GM12878 (cell line): ENCODE measurements around the gene CYP26C1. TPM values are rescaled to one million over a fixed set of nuclear protein-coding genes. Genes with fewer than 3 reads are reported as not detected.

Source experiments
- ATAC-seq: fragments of 200-7000 bp; cut with Tn5 transposase; 3 replicates; pipeline ENCODE4 v1.9.1; 2020; ENCODE audit warnings: mild to moderate bottlenecking, moderate library complexity
- BruUV-seq: library from RNA; stranded (reverse); fragments of 400-500 nt; replicated peaks from 2 replicates; lab custom pipeline; 2021; lab: Mats Ljungman, UMichigan
- CTCF ChIA-PET: fragments of 300-600 bp; sonication (Branson Sonifier 250); formaldehyde crosslinking; extraction: SDS; loops from one replicate; lab custom pipeline; 2021; ENCODE audit warnings: inconsistent platforms; lab: Yijun Ruan, JAX
- POLR2A ChIA-PET: fragments of 350-600 bp; formaldehyde crosslinking; extraction: SDS; loops from one replicate; lab custom pipeline; 2021; ENCODE audit warnings: inconsistent platforms; lab: Charles Lee
- RAD21 ChIA-PET: fragments of 300-600 bp; sonication (Branson Sonifier 250); formaldehyde crosslinking; loops from one replicate; lab custom pipeline; 2023; ENCODE audit warnings: antibody characterized with exemption; ENCODE audit not compliant: unreplicated experiment; lab: Charles Lee
- SMC1A ChIA-PET: fragments of 300-600 bp; sonication (Branson Sonifier 250); formaldehyde crosslinking; loops from one replicate; lab custom pipeline; 2023; ENCODE audit not compliant: unreplicated experiment, uncharacterized antibody; lab: Charles Lee
- DNase-seq: peaks from one replicate; pipeline ENCODE4 v3.0.0-alpha.2; 2011; ENCODE audit warnings: low read depth, low spot score
- FAIRE-seq: peaks from 3 replicates; lab custom pipeline; 2011; peaks lifted over from hg19 to GRCh38; lab: Jason Lieb, UNC
- H2AFZ ChIP-seq: 2 replicates; pipeline ENCODE4 v1.6.0; 2011; ENCODE audit warnings: low read depth, low read length, control low read depth; ENCODE audit not compliant: control insufficient read depth
- H3K27ac ChIP-seq: 2 replicates; pipeline ENCODE4 v1.5.1; 2011; ENCODE audit warnings: control low read depth; ENCODE audit not compliant: control insufficient read depth, insufficient read depth
- H3K27me3 ChIP-seq, 2 experiments: replicated peaks in 1 of 2; 2 replicates each; pipeline versions ENCODE4 v1.6.0 to v1.6.1; 2011; ENCODE audit warnings: low read length in 1 of 2; ENCODE audit not compliant: control insufficient read depth in 2 of 2, insufficient read depth in 2 of 2
- H3K36me3 ChIP-seq, 2 experiments: 2 replicates each; pipeline ENCODE4 v1.5.1; 2011; ENCODE audit warnings: low read length in 1 of 2; ENCODE audit not compliant: control insufficient read depth in 2 of 2, insufficient read depth in 2 of 2
- H3K4me1 ChIP-seq: 2 replicates; pipeline ENCODE4 v1.6.1; 2011; ENCODE audit warnings: mild to moderate bottlenecking, low read length, moderate library complexity, mixed read lengths; ENCODE audit not compliant: control insufficient read depth, insufficient read depth
- H3K4me2 ChIP-seq: 2 replicates; pipeline ENCODE4 v1.6.0; 2011; ENCODE audit warnings: control low read depth; ENCODE audit not compliant: control insufficient read depth, insufficient read depth
- H3K4me3 ChIP-seq: fragments of 200-600 bp; sonication (generic); 2 replicates; pipeline ENCODE4 v1.5.1; 2016
- H3K79me2 ChIP-seq: 2 replicates; pipeline ENCODE4 v1.6.0; 2011; ENCODE audit warnings: low read length; ENCODE audit not compliant: control insufficient read depth, insufficient read depth
- H3K9ac ChIP-seq: 2 replicates; pipeline ENCODE4 v1.8.0; 2011; ENCODE audit warnings: low read length, control low read depth, mixed read lengths; ENCODE audit not compliant: control insufficient read depth, insufficient read depth
- H3K9me3 ChIP-seq: replicated peaks from 3 replicates; pipeline ENCODE4 v1.5.1; 2011; ENCODE audit warnings: mild to moderate bottlenecking, low read length; ENCODE audit not compliant: control insufficient read depth, insufficient read depth
- H4K20me1 ChIP-seq: 2 replicates; pipeline ENCODE4 v1.6.0; 2011; ENCODE audit not compliant: control insufficient read depth, insufficient read depth
- CEBPB ChIP-seq, 2 experiments: fragments of 150-350 bp in 1 of 2; IDR thresholded peaks; 2 replicates each; pipeline ENCODE4 v1.6.1; 2012 to 2014; ENCODE audit warnings: low read depth in 2 of 2, low read length in 2 of 2, borderline replicate concordance in 1 of 2, inconsistent platforms in 1 of 2
- CHD4 ChIP-seq: fragments of 200-600 bp; sonication (generic); IDR thresholded peaks from 2 replicates; pipeline ENCODE4 v1.6.1; 2016; ENCODE audit warnings: mild to moderate bottlenecking
- GABPA ChIP-seq: IDR thresholded peaks from 2 replicates; pipeline ENCODE4 v1.6.1; 2014; ENCODE audit warnings: antibody characterized with exemption, low read depth, mild to moderate bottlenecking, inconsistent platforms
- MEF2A ChIP-seq: IDR thresholded peaks from 2 replicates; pipeline ENCODE4 v1.6.1; 2011; ENCODE audit warnings: low read depth, mild to moderate bottlenecking, low read length, moderate library complexity; ENCODE audit not compliant: insufficient read depth
- MTA2 ChIP-seq: fragments of 450-650 bp; IDR thresholded peaks from 2 replicates; pipeline ENCODE4 v1.6.1; 2016; ENCODE audit warnings: low read depth, mild to moderate bottlenecking, moderate library complexity
- NKRF ChIP-seq: fragments of 450-650 bp; conservative IDR thresholded peaks from 2 replicates; pipeline ENCODE4 v1.6.1; 2017; ENCODE audit warnings: mild to moderate bottlenecking, moderate library complexity
- PAX8 ChIP-seq: fragments of 450-650 bp; IDR thresholded peaks from 2 replicates; pipeline ENCODE4 v1.6.1; 2017; ENCODE audit warnings: mild to moderate bottlenecking, moderate library complexity
- PBX3 ChIP-seq: IDR thresholded peaks from 2 replicates; pipeline ENCODE4 v1.6.1; 2011; ENCODE audit warnings: mild to moderate bottlenecking, low read depth, low read length, moderate library complexity; ENCODE audit not compliant: insufficient replicate concordance
- POLR2AphosphoS5 ChIP-seq: IDR thresholded peaks from 2 replicates; pipeline ENCODE4 v1.6.1; 2011; ENCODE audit warnings: mild to moderate bottlenecking, low read length, inconsistent platforms
- RBBP5 ChIP-seq: fragments of 200-600 bp; sonication (generic); conservative IDR thresholded peaks from 2 replicates; pipeline ENCODE4 v1.6.1; 2016
- SMARCA5 ChIP-seq: fragments of 450-650 bp; IDR thresholded peaks from 2 replicates; pipeline ENCODE4 v1.6.1; 2017; ENCODE audit warnings: mild to moderate bottlenecking
- WRNIP1 ChIP-seq: IDR thresholded peaks from 2 replicates; pipeline ENCODE4 v1.6.1; 2011; ENCODE audit warnings: low read depth, low read length, improper control_type of control experiment, borderline replicate concordance
- ZBED1 ChIP-seq: IDR thresholded peaks from 2 replicates; pipeline ENCODE4 v1.6.1; 2016; ENCODE audit warnings: borderline replicate concordance
- ZNF207 ChIP-seq: fragments of 450-650 bp; IDR thresholded peaks from 2 replicates; pipeline ENCODE4 v1.6.1; 2014; ENCODE audit warnings: antibody characterized with exemption, mild to moderate bottlenecking, borderline replicate concordance
- ZNF24 ChIP-seq: fragments of 450-650 bp; IDR thresholded peaks from 2 replicates; pipeline ENCODE4 v1.6.1; 2017; ENCODE audit warnings: antibody characterized with exemption, mild to moderate bottlenecking
- ZNF384 ChIP-seq: IDR thresholded peaks from 2 replicates; pipeline ENCODE4 v1.6.1; 2012; ENCODE audit warnings: low read depth, mild to moderate bottlenecking, low read length, improper control_type of control experiment, borderline replicate concordance
- WGBS: methylation state at CpG from one replicate; pipeline ENCODE4 v1.1.6; 2016; ENCODE audit warnings: low lambda C conversion rate; ENCODE audit not compliant: insufficient replicate concordance, insufficient coverage; ENCODE audit errors: missing lambda C conversion rate; 5-methylcytosine and 5-hydroxymethylcytosine counted together
- in situ Hi-C: fragments of 300-500 bp; cut with MboI; formaldehyde crosslinking; loops from 9 replicates; pipeline ENCODE4 v1.14.3; 2018; ENCODE audit warnings: mixed read lengths
- intact Hi-C: fragments of 100-400 bp; cut with micrococcal nuclease; formaldehyde crosslinking; loops from one replicate; pipeline ENCODE4 v1.14.2; 2022; ENCODE audit not compliant: unreplicated experiment
- polyA plus RNA-seq, 11 experiments: library from polyadenylated mRNA; depleted of rRNA in 4 of 11; unstranded in 6 of 11; stranded (reverse) in 5 of 11; fragments of >200 nt; fragmentation: Nextera tagmentation in 4 of 11; fragmentation: Illumina TruSeq in 1 of 11; extraction: Ambion mirVana in 4 of 11; extraction: Trizol in 1 of 11; gene quantifications; 1 replicate in 1 of 11; 2 replicates in 10 of 11; pipeline versions ENCODE4 v1.2.1 to v1.2.3, GENCODE V29; 2011 to 2016; ENCODE audit warnings: inconsistent platforms in 2 of 11, missing spikeins in 2 of 11, low read depth in 1 of 11
- total RNA-seq, 4 experiments: library from RNA; depleted of rRNA in 3 of 4; stranded (reverse); fragments of >200 nt in 3 of 4; fragmentation: Illumina TruSeq in 1 of 4; extraction: Trizol in 1 of 4; gene quantifications; 2 replicates each; pipeline versions ENCODE4 v1.2.1 to v1.2.3, GENCODE V29; 2013 to 2021

Gene CYP26C1
- total and polyA plus RNA-seq, 10 of the 15 experiments (the other 5 are each of a cell fraction or from before 2014, with no cell fraction given): under 0.01 to 0.08 TPM; not detected in 8

- ChIA-PET RAD21 (no interaction called here), CTCF (no interaction called here), POLR2A (no interaction called here), SMC1A (no interaction called here)
- no TSS peak for BruUV-seq
- Histone ChIP-seq H3K36me3 (no peaks in the 10 kb centered on the region), H2AFZ (no peak overlapping the region), H3K27me3 (peaks cover 31 to 45% of the 10 kb centered on the region in 2 experiments), H3K27ac (no peak overlapping the region), H3K9me3 (no peaks in the 10 kb centered on the region), H3K9ac (no peak overlapping the region), H3K79me2 (no peaks in the 10 kb centered on the region), H4K20me1 (no peaks in the 10 kb centered on the region; the same call in 1 of the 2 replicates), H3K4me1 (peaks cover 18% of the 10 kb centered on the region), H3K4me2 (peak overlapping the region; percentile 26), H3K4me3 (no peak overlapping the region)
- TF ChIP-seq MEF2A: no peak
- no peak for TF ChIP-seq ZBED1
- no peak for TF ChIP-seq NKRF
- TF ChIP-seq PAX8: no peak
- TF ChIP-seq CHD4: no peak
- no peak for TF ChIP-seq CEBPB (IDR thresholded peaks at IDR 0.05; ENCODE audit: borderline replicate concordance in 1 of 2, low read depth in 2 of 2, low read length in 2 of 2)
- no peak for TF ChIP-seq PBX3
- no peak for TF ChIP-seq GABPA
- TF ChIP-seq POLR2AphosphoS5: no peak
- no peak for TF ChIP-seq RBBP5
- no peak for TF ChIP-seq ZNF384
- TF ChIP-seq ZNF207: no peak
- TF ChIP-seq ZNF24: no peak
- TF ChIP-seq SMARCA5: no peak
- TF ChIP-seq MTA2: no peak
- no peak for TF ChIP-seq WRNIP1
- in situ Hi-C loops: no loop called here
- ATAC-seq (no peak), FAIRE-seq (peak; percentile 18), DNase-seq (no peak)
- WGBS: 2% methylated on average over 23 of the region's 27 CpGs
- intact Hi-C loops: loop anchor here (10.0 kb wide), 2 partner anchors 187 to 433 kb away; no protein-coding TSS in a partner anchor
These were observed 11.7 kb downstream of the CYP26C1 start for GRCh38 chr10:93072225-93072712.
